ENCODE results near the gene ENPP7. TPM values are rescaled to one million over a fixed set of nuclear protein-coding genes. Genes with fewer than 3 reads are reported as not detected.

Gene ENPP7
- total RNA-seq, 6 donors from 2014 or later = 0.27 TPM; not detected in 5

DNA sequence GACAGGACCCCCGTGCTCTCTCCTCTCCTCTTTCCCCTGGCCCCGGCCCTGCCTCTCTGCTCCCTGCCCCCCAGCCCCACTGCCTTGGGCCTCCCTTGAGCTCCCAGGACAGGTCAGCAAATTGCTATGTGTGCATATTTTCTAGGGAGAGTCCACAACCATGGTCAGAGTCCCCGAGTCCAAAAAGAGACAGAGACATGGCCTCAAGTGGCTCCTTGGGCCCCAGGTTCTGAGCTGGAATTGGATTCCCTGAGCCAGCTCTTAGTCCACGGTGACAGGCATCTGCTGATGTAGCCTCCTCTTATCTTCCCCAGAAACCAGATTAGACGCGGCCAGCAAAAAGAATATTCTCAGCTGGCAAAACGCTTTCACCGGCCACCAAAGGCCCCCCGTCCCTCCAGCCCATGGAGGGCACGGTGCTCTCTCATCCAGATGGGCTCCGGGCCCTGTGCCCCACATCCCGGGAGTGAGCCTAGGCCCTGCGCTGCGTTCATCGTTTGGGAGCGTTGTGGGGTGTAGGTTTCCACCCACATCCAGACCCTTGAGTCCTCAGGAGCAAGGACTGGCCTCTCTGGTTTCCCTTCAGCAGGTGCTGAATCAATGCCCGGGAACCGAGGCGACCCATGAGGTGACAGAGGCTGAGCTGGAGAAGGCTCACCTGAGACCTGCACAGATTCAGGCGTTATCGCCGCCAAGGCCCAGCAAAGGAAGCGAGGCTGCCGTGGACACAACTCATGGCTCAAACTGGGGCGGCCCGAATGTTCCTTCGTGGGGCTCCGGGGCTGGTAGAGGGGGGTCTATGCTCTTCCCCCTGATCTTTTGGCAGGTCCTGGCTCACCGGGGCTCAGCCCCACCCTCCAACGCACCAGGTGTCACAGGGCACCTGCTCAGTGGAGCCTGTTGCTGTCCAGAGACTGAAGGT, 16.3 kb upstream of the ENPP7 start:
- no peak for TF ChIP-seq POLR2A (IDR thresholded peaks at IDR 0.05)
- TF ChIP-seq, protein P1, sequence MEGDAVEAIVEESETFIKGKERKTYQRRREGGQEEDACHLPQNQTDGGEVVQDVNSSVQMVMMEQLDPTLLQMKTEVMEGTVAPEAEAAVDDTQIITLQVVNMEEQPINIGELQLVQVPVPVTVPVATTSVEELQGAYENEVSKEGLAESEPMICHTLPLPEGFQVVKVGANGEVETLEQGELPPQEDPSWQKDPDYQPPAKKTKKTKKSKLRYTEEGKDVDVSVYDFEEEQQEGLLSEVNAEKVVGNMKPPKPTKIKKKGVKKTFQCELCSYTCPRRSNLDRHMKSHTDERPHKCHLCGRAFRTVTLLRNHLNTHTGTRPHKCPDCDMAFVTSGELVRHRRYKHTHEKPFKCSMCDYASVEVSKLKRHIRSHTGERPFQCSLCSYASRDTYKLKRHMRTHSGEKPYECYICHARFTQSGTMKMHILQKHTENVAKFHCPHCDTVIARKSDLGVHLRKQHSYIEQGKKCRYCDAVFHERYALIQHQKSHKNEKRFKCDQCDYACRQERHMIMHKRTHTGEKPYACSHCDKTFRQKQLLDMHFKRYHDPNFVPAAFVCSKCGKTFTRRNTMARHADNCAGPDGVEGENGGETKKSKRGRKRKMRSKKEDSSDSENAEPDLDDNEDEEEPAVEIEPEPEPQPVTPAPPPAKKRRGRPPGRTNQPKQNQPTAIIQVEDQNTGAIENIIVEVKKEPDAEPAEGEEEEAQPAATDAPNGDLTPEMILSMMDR (IDR thresholded peaks at IDR 0.05) = no peak
- no peak for TF ChIP-seq POLR2AphosphoS5 (IDR thresholded peaks at IDR 0.05)
- TF ChIP-seq EP300 (IDR thresholded peaks at IDR 0.05) = no peak
- Histone ChIP-seq H3K27me3 (no peaks in the 10 kb centered on the region), H3K9me3 (no peaks in the 10 kb centered on the region), H3K4me1 (peaks cover 0 to 2% (median 0%) of the 10 kb centered on the region in 4 donors), H3K36me3 (no peaks in the 10 kb centered on the region), H3K4me3 (no peak overlapping the region), H3K27ac (no peak overlapping the region)
- ATAC-seq (ENCODE audit: low FRiP score in 2 of 2) (no peak), DNase-seq (no peak)
- 79 to 89% methylated on average over 24 to 30 of the region's 30 CpGs for WGBS, 2 donors

DNA sequence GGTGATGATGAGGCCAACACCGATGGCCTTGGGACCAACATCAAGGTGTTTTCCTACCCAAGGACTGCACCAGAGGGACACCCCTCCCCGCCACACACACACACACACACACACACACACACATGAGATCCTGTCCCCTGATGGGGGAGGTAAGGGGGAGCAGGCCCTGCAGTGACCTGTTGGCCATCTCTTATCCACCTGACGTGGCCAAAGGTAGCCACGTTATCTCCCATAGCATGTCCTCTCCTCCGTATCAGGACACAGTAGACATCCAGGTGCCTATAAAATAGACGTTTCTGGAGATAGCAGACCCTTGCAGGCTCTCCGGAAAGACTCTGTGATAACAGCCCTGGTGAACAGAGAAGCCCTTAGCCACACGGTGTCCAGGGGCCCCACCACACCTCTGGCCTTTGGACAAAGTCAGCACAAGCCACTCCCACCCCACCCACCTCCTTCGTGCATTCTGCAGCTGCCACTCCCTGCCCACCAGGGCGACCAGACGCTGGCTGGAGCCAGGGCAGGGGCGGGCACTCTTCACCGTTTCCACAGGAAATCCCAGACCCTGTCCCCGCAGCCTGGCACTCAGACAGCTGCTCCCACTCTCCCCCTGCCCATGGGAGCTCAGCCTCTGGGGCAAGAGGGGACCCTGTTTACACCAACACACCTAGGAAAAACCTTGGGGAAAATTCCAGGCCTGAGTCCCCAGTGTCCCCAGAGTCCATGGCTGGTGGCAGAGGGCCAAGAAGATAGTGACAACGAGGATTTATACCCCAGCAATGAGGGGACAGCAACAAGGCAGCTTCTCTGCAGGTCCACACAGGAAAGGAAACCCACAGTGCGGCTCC, 15.4 kb upstream of the ENPP7 start:
- H3K27ac ChIP-seq = no peak overlapping the region
- ATAC-seq (ENCODE audit: low FRiP score in 2 of 2) (no peak), DNase-seq (peak in 1 of 2 donors; percentile 36)
- WGBS, 2 donors = 50 to 53% methylated on average over 7 to 16 of the region's 16 CpGs
- H3K4me1 ChIP-seq = peaks cover 0 to 2% (median 0%) of the 10 kb centered on the region in 4 donors
- H3K27me3 ChIP-seq = no peaks in the 10 kb centered on the region
- H3K4me3 ChIP-seq = no peak overlapping the region
- no peaks in the 10 kb centered on the region for H3K9me3 ChIP-seq
- H3K36me3 ChIP-seq = no peaks in the 10 kb centered on the region
- TF ChIP-seq EP300 (IDR thresholded peaks at IDR 0.05) (no peak), POLR2AphosphoS5 (IDR thresholded peaks at IDR 0.05) (no peak), POLR2A (IDR thresholded peaks at IDR 0.05) (no peak)
- TF ChIP-seq, protein P1 (IDR thresholded peaks at IDR 0.05) = no peak

DNA sequence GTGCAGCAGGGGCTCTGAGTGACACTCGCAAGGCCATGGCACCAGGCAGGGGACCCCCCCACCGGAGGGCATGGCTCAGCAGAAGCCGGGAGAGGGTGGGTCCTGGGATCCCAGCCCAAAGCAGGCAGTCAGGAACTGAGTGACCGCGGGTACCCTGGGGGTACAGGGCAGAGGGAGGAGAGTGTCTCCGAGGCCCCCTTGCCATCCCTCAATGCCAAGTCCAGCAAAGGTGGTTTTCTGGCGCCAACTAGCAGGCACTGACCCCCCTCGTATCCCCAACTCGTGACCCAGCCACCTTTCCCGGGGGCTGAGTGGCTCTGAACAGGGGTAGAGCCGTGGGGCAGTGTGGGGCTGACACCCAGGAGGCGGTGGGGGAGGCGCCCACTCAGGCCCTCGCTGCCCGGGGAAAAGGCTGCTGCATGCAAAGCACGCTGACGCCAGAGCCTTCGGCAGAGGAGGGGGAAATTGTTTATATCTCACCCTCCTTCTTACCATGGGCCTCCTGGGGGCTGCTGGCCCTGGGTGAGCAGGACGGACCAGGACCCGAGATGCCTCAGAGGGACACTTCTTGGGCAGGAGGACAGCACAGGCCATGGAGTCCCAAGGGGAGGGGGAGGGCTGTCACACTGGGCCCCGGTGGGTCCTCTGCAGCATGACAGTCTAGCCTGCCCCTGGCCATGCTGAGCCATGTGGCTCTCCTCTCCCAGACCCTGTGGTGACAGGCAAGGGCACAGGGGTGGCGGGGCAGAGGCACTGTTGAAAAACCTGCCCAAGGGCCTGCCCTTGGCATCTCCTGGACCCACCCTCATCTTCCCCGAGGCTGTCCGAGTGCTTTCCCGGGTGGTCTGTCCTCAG, 14.6 kb upstream of the ENPP7 start:
- Histone ChIP-seq H3K27ac (no peak overlapping the region), H3K27me3 (no peaks in the 10 kb centered on the region), H3K4me3 (no peak overlapping the region), H3K9me3 (no peaks in the 10 kb centered on the region), H3K4me1 (peaks cover 0 to 2% (median 0%) of the 10 kb centered on the region in 4 donors), H3K36me3 (no peaks in the 10 kb centered on the region)
- ATAC-seq (ENCODE audit: low FRiP score in 2 of 2) = peak in 1 of 2 donors; percentile 10
- TF ChIP-seq, protein P1 (IDR thresholded peaks at IDR 0.05) = no peak
- TF ChIP-seq EP300 (IDR thresholded peaks at IDR 0.05) (no peak), POLR2A (IDR thresholded peaks at IDR 0.05) (no peak), POLR2AphosphoS5 (IDR thresholded peaks at IDR 0.05) (no peak)
- WGBS, 2 donors = 60 to 63% methylated on average over 10 to 19 of the region's 25 CpGs
- DNase-seq = no peak

DNA sequence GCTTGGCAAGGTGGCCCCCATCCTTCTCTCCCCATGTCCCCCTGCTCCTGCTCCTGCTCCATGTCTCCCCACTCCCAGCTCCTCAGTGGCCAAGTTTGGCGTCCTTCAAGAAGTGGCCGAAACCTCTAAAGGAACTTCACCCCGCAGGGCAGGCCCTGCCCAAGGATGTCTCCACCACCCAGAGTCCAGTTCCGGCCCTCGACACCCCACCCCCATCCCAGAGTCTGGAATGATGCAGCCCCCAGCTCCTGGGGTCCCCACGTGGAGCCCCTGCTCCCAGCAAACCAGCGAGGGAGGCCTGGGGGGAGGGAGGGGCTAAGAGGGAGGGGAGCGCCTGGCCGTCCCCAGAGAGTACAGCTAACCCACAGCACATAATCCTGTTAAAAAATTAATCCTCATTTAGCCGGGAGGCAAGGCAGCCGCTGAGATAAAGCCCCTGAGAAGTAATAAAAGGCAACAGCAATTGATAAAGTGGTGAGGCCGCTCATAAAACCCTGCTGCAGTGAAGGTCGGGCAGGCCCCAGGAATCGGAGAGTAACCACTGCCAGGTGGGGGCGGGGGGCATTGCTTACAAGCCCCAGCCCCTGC, 9.9 kb upstream of the ENPP7 start:
- DNase-seq (no peak), ATAC-seq (ENCODE audit: low FRiP score in 2 of 2) (no peak)
- Histone ChIP-seq H3K27me3 (no peaks in the 10 kb centered on the region), H3K27ac (no peak overlapping the region), H3K9me3 (no peaks in the 10 kb centered on the region), H3K36me3 (no peaks in the 10 kb centered on the region), H3K4me3 (no peak overlapping the region), H3K4me1 (no peaks in the 10 kb centered on the region)
- TF ChIP-seq, protein P1 (IDR thresholded peaks at IDR 0.05) = no peak
- no peak for TF ChIP-seq POLR2AphosphoS5 (IDR thresholded peaks at IDR 0.05)
- no peak for TF ChIP-seq POLR2A (IDR thresholded peaks at IDR 0.05)
- TF ChIP-seq EP300 (IDR thresholded peaks at IDR 0.05) = no peak
- WGBS, 2 donors = 83 to 85% methylated on average over 12 to 15 of the region's 15 CpGs
